IMR-90 (cell line): ENCODE results near the gene ZMIZ1. TPM values are rescaled to one million over a fixed set of nuclear protein-coding genes. Genes with fewer than 3 reads are reported as not detected.

Experiments used
- ATAC-seq: fragments of 200-7000 bp; cut with Tn5 transposase; 2 replicates; pipeline ENCODE4 v1.9.1; 2020; ENCODE audit warnings: low read depth, mild to moderate bottlenecking, moderate library complexity
- BruUV-seq: library from RNA; stranded (reverse); fragments of 400-500 nt; replicated peaks from 2 replicates; lab custom pipeline; 2021; lab: Mats Ljungman, UMichigan
- CTCF ChIA-PET: fragments of 300-600 bp; formaldehyde crosslinking; extraction: SDS; loops from one replicate; lab custom pipeline; 2021; ENCODE audit warnings: antibody characterized with exemption; lab: Yijun Ruan, JAX
- POLR2A ChIA-PET: fragments of 300-600 bp; sonication (Branson Sonifier 250); formaldehyde crosslinking; loops from one replicate; lab custom pipeline; 2022; ENCODE audit warnings: antibody characterized with exemption; ENCODE audit not compliant: unreplicated experiment; lab: Charles Lee
- DNase-seq: peaks from one replicate; pipeline ENCODE4 v3.0.0; 2013
- H2AFZ ChIP-seq: replicated peaks from 2 replicates; pipeline ENCODE3; 2013; ENCODE audit warnings: low read length, mild to moderate bottlenecking; ENCODE audit not compliant: poor library complexity
- H2AK5ac ChIP-seq: 2 replicates; pipeline ENCODE4 v1.6.1; 2013; ENCODE audit warnings: low read depth, low read length, inconsistent platforms
- H2AK9ac ChIP-seq: replicated peaks from 2 replicates; pipeline ENCODE3; 2013; ENCODE audit warnings: mild to moderate bottlenecking, low read depth, low read length, moderate library complexity; ENCODE audit not compliant: poor library complexity
- H2BK120ac ChIP-seq: 2 replicates; pipeline ENCODE4 v1.6.1; 2013; ENCODE audit warnings: low read depth, low read length, inconsistent platforms
- H2BK15ac ChIP-seq: 3 replicates; pipeline ENCODE4 v1.6.1; 2013; ENCODE audit warnings: low read depth, low read length, inconsistent platforms
- H2BK20ac ChIP-seq: 2 replicates; pipeline ENCODE4 v1.6.1; 2013; ENCODE audit warnings: low read depth, mild to moderate bottlenecking, inconsistent platforms, low read length, moderate library complexity
- H2BK5ac ChIP-seq: 2 replicates; pipeline ENCODE4 v1.6.1; 2013; ENCODE audit warnings: mild to moderate bottlenecking, low read depth, low read length, inconsistent platforms; ENCODE audit not compliant: poor library complexity, severe bottlenecking
- H3K14ac ChIP-seq: replicated peaks from 2 replicates; pipeline ENCODE4 v1.6.1; 2013; ENCODE audit warnings: low read depth, low read length, inconsistent platforms
- H3K18ac ChIP-seq: 2 replicates; pipeline ENCODE4 v1.6.1; 2013; ENCODE audit warnings: low read depth, low read length, control low read depth
- H3K23ac ChIP-seq: 2 replicates; pipeline ENCODE4 v1.6.1; 2013; ENCODE audit warnings: low read depth, low read length, inconsistent platforms
- H3K27ac ChIP-seq: 2 replicates; pipeline ENCODE4 v1.5.1; 2013; ENCODE audit warnings: mild to moderate bottlenecking, control low read depth, low read length; ENCODE audit not compliant: insufficient read depth
- H3K27me3 ChIP-seq: 2 replicates; pipeline ENCODE4 v1.6.1; 2013; ENCODE audit warnings: low read length; ENCODE audit not compliant: control insufficient read depth, insufficient read depth
- H3K36me3 ChIP-seq: 2 replicates; pipeline ENCODE4 v1.6.1; 2013; ENCODE audit warnings: low read length, mixed read lengths; ENCODE audit not compliant: control insufficient read depth, insufficient read depth
- H3K4ac ChIP-seq: 2 replicates; pipeline ENCODE4 v1.6.1; 2013; ENCODE audit warnings: low read depth, low read length, inconsistent platforms
- H3K4me1 ChIP-seq: 2 replicates; pipeline ENCODE4 v1.6.1; 2013; ENCODE audit warnings: low read length, mixed read lengths; ENCODE audit not compliant: control insufficient read depth, insufficient read depth
- H3K4me2 ChIP-seq: 2 replicates; pipeline ENCODE4 v1.6.1; 2013; ENCODE audit warnings: low read depth, mild to moderate bottlenecking, control low read depth, low read length, moderate library complexity
- H3K4me3 ChIP-seq: 2 replicates; pipeline ENCODE4 v1.5.1; 2013; ENCODE audit warnings: low read depth, mild to moderate bottlenecking, control low read depth, low read length, moderate library complexity; ENCODE audit not compliant: insufficient read depth
- H3K56ac ChIP-seq: 2 replicates; pipeline ENCODE4 v1.6.1; 2013; ENCODE audit warnings: low read length, inconsistent platforms; ENCODE audit not compliant: insufficient read depth; ENCODE audit errors: extremely low read depth
- H3K79me1 ChIP-seq, 2 experiments: 2 replicates each; pipeline ENCODE4 v1.6.1; 2013; ENCODE audit warnings: low read length in 2 of 2, inconsistent platforms in 1 of 2, low read depth in 1 of 2
- H3K9ac ChIP-seq: 2 replicates; pipeline ENCODE4 v1.6.1; 2013; ENCODE audit warnings: low read depth, low read length, control low read depth
- H3K9me1 ChIP-seq: 2 replicates; pipeline ENCODE4 v1.6.1; 2013; ENCODE audit warnings: low read length, inconsistent platforms; ENCODE audit not compliant: insufficient read depth
- H3K9me3 ChIP-seq: 2 replicates; pipeline ENCODE4 v1.6.1; 2013; ENCODE audit warnings: low read length; ENCODE audit not compliant: control insufficient read depth, insufficient read depth
- H4K20me1 ChIP-seq: 2 replicates; pipeline ENCODE4 v1.6.1; 2013; ENCODE audit warnings: low read length, inconsistent platforms; ENCODE audit not compliant: insufficient read depth
- H4K5ac ChIP-seq: 2 replicates; pipeline ENCODE4 v1.6.1; 2013; ENCODE audit warnings: mild to moderate bottlenecking, low read depth, low read length, control low read depth
- H4K8ac ChIP-seq, 2 experiments: 2 replicates each; pipeline ENCODE4 v1.6.1; 2013; ENCODE audit warnings: low read depth in 2 of 2, low read length in 2 of 2, control low read depth in 1 of 2, inconsistent platforms in 1 of 2
- H4K91ac ChIP-seq: 2 replicates; pipeline ENCODE4 v1.6.1; 2013; ENCODE audit warnings: low read depth, low read length, inconsistent platforms; ENCODE audit not compliant: insufficient read depth
- ELK1 ChIP-seq: fragments of 150-350 bp; IDR thresholded peaks from 2 replicates; pipeline ENCODE4 v1.6.1; 2016; ENCODE audit warnings: low read depth, mild to moderate bottlenecking, low read length, moderate library complexity, borderline replicate concordance
- FOS ChIP-seq: fragments of 150-350 bp; IDR thresholded peaks from 2 replicates; pipeline ENCODE4 v1.6.1; 2016; ENCODE audit warnings: low read depth, low read length
- MAFK ChIP-seq: IDR thresholded peaks from 2 replicates; pipeline ENCODE4 v1.6.1; 2012; ENCODE audit warnings: low read depth, low read length, improper control_type of control experiment
- MXI1 ChIP-seq: IDR thresholded peaks from 2 replicates; pipeline ENCODE4 v1.6.1; 2012; ENCODE audit warnings: low read depth, mild to moderate bottlenecking, low read length, moderate library complexity, borderline replicate concordance
- NFE2L2 ChIP-seq: fragments of 150-350 bp; IDR thresholded peaks from 2 replicates; pipeline ENCODE4 v1.6.1; 2016; ENCODE audit warnings: low read depth, mild to moderate bottlenecking, low read length
- RFX5 ChIP-seq: IDR thresholded peaks from 2 replicates; pipeline ENCODE4 v1.8.0; 2012; ENCODE audit warnings: low read depth, mild to moderate bottlenecking, low read length, moderate library complexity
- USF2 ChIP-seq: fragments of 150-350 bp; IDR thresholded peaks from 2 replicates; pipeline ENCODE4 v1.6.1; 2017; ENCODE audit warnings: mild to moderate bottlenecking, antibody characterized with exemption, low read length, low read depth
- WGBS, 2 experiments: methylation state at CpG; one replicate each; pipeline versions ENCODE4 v1.1.5 to v1.1.7; 2013; ENCODE audit warnings: missing lambda C conversion rate in 2 of 2; ENCODE audit not compliant: insufficient read length in 1 of 2; ENCODE audit errors: extremely low coverage in 2 of 2; 5-methylcytosine and 5-hydroxymethylcytosine counted together
- dilution Hi-C: fragments of 300-500 bp; cut with HindIII; formaldehyde crosslinking; loops from one replicate; pipeline ENCODE4 v1.14.3; 2018; ENCODE audit warnings: low sequenced_read_pairs; ENCODE audit not compliant: unreplicated experiment
- in situ Hi-C: fragments of 300-500 bp; cut with MboI; formaldehyde crosslinking; loops from 3 replicates; pipeline ENCODE4 v1.14.3; 2019; ENCODE audit warnings: low sequenced_read_pairs, inconsistent platforms, mixed read lengths
- intact Hi-C: fragments of 100-400 bp; cut with micrococcal nuclease; formaldehyde crosslinking; loops from 2 replicates; pipeline ENCODE4 v1.10.0; 2022
- polyA plus RNA-seq, 3 experiments: library from polyadenylated mRNA; depleted of rRNA; stranded (reverse); fragments of >200 nt; gene quantifications; 2 replicates each; pipeline ENCODE4 v1.2.3, GENCODE V29; 2012; ENCODE audit warnings: low replicate concordance in 1 of 3
- total RNA-seq: library from RNA; depleted of rRNA; stranded (reverse); fragments of >200 nt; gene quantifications from 2 replicates; pipeline ENCODE4 v1.2.3, GENCODE V29; 2012

Gene ZMIZ1
- total and polyA plus RNA-seq, 2 of the 4 experiments (the other 2 are of a cell fraction): 6.6 to 48.7 TPM

GRCh38 chr10:79022565-79023230, 46.1 kb upstream of the ZMIZ1 start:
- WGBS, 2 experiments: 60% methylated on average over 11 of the region's 17 CpGs; no CpG with 5 or more reads in 1 of the 2 experiments
- in situ Hi-C loops: no loop called here
- no peak overlapping the region for H2BK120ac ChIP-seq
- H3K79me1 ChIP-seq: no peaks in the 10 kb centered on the region
- H3K27me3 ChIP-seq: peaks cover 5% of the 10 kb centered on the region; the same call in 1 of the 2 replicates
- H3K4me3 ChIP-seq: no peak overlapping the region
- no peak overlapping the region for H3K23ac ChIP-seq
- POLR2A ChIA-PET: no interaction called here
- no peak overlapping the region for H4K91ac ChIP-seq
- DNase-seq: no peak
- no peak overlapping the region for H2BK20ac ChIP-seq
- H3K4ac ChIP-seq: no peak overlapping the region
- no TSS peak for BruUV-seq
- H2BK5ac ChIP-seq: no peak overlapping the region
- H3K36me3 ChIP-seq: no peaks in the 10 kb centered on the region
- no peak overlapping the region for H3K9ac ChIP-seq
- no peak overlapping the region for H2AK9ac ChIP-seq
- TF ChIP-seq MXI1: no peak
- TF ChIP-seq FOS: no peak
- no peak for TF ChIP-seq MAFK
- no peak for TF ChIP-seq NFE2L2
- TF ChIP-seq USF2: no peak
- no peak for TF ChIP-seq ELK1
- TF ChIP-seq RFX5: no peak
- peaks cover 4% of the 10 kb centered on the region; the same call in 1 of the 2 replicates for H3K9me1 ChIP-seq
- H2BK15ac ChIP-seq: no peak overlapping the region
- no peak overlapping the region for H3K27ac ChIP-seq
- peaks cover 6% of the 10 kb centered on the region; the same call in 1 of the 2 replicates for H3K4me1 ChIP-seq
- dilution Hi-C loops: no loop called here
- H3K14ac ChIP-seq: no peak overlapping the region
- no peak overlapping the region for H3K4me2 ChIP-seq
- no peak overlapping the region for H4K8ac ChIP-seq
- H4K5ac ChIP-seq: no peak overlapping the region
- H3K9me3 ChIP-seq: peaks cover 5% of the 10 kb centered on the region
- intact Hi-C loops: no loop called here
- no peak overlapping the region for H3K56ac ChIP-seq
- H3K18ac ChIP-seq: no peak overlapping the region
- no peak for ATAC-seq
- peak overlapping the region; percentile 15; the same call in 1 of the 2 replicates for H2AK5ac ChIP-seq
- CTCF ChIA-PET: no interaction called here
- no peaks in the 10 kb centered on the region; the same call in 1 of the 2 replicates for H4K20me1 ChIP-seq
- peak overlapping the region; percentile 77 for H2AFZ ChIP-seq
